ENCODE data around the gene CYTH4. TPM values are rescaled to one million over a fixed set of nuclear protein-coding genes. Genes with fewer than 3 reads are reported as not detected.

The CYTH4 gene
- total RNA-seq, 1 experiment from 2014 or later = not detected

DNA sequence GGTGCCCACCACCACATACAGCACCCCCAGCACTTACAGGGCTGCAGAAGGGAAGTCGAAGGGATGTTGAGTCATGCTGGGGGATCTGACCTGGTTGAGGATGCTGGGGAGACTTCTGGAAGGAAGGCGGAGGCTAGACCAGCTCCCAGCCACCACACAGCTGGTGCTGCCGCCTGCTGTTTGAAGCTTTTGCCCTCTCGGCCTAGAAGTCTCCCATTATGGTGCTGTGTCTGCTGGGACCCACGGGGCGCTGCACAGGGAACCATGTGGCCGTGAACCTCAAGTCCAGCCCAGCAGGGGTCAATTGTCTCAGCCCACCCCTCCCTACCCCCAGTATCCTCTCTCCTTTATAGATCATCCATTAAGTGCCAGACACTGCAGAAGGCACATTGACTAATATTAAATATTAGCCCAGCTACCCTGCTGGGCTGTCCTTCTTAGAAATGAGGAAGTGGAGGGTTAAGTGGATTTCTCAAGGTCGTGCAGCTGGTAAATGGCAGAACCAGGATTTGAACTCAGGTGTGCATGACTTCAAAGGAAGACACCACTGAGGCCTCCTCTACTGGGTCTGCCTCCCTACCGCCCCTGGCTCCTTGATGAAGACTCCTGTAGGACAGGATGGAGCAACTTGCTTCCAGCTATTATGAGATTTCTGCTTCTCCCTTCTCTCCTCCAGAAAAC, 49.7 kb downstream of the CYTH4 start:
- intact Hi-C loops (cut with micrococcal nuclease) = no loop called here
- Mint-ChIP-seq H3K36me3 (ENCODE audit: insufficient read depth, unreplicated experiment) (peaks cover 6% of the 10 kb centered on the region), H3K27ac (ENCODE audit: low read depth, unreplicated experiment) (no peak overlapping the region), H3K9me3 (ENCODE audit: unreplicated experiment) (no peaks in the 10 kb centered on the region), H3K4me1 (ENCODE audit: insufficient read depth, unreplicated experiment) (peaks cover 40% of the 10 kb centered on the region), H3K27me3 (ENCODE audit: insufficient read depth, unreplicated experiment) (no peaks in the 10 kb centered on the region), H3K4me3 (ENCODE audit: unreplicated experiment) (no peak overlapping the region)
- ChIA-PET POLR2A (no interaction called here), CTCF (interaction anchor here (0.6 to 4.1 kb wide), 4 partner anchors 15 to 125 kb away, joined by 3 to 18 read pairs (median 4); no protein-coding TSS in a partner anchor)
- DNase-seq (ENCODE audit: unreplicated experiment) = no peak
- no TSS peak for BruUV-seq (replicated peaks)
- TF ChIP-seq, protein P1, sequence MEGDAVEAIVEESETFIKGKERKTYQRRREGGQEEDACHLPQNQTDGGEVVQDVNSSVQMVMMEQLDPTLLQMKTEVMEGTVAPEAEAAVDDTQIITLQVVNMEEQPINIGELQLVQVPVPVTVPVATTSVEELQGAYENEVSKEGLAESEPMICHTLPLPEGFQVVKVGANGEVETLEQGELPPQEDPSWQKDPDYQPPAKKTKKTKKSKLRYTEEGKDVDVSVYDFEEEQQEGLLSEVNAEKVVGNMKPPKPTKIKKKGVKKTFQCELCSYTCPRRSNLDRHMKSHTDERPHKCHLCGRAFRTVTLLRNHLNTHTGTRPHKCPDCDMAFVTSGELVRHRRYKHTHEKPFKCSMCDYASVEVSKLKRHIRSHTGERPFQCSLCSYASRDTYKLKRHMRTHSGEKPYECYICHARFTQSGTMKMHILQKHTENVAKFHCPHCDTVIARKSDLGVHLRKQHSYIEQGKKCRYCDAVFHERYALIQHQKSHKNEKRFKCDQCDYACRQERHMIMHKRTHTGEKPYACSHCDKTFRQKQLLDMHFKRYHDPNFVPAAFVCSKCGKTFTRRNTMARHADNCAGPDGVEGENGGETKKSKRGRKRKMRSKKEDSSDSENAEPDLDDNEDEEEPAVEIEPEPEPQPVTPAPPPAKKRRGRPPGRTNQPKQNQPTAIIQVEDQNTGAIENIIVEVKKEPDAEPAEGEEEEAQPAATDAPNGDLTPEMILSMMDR (IDR thresholded peaks at IDR 0.05; ENCODE audit: unreplicated experiment) = no peak

DNA sequence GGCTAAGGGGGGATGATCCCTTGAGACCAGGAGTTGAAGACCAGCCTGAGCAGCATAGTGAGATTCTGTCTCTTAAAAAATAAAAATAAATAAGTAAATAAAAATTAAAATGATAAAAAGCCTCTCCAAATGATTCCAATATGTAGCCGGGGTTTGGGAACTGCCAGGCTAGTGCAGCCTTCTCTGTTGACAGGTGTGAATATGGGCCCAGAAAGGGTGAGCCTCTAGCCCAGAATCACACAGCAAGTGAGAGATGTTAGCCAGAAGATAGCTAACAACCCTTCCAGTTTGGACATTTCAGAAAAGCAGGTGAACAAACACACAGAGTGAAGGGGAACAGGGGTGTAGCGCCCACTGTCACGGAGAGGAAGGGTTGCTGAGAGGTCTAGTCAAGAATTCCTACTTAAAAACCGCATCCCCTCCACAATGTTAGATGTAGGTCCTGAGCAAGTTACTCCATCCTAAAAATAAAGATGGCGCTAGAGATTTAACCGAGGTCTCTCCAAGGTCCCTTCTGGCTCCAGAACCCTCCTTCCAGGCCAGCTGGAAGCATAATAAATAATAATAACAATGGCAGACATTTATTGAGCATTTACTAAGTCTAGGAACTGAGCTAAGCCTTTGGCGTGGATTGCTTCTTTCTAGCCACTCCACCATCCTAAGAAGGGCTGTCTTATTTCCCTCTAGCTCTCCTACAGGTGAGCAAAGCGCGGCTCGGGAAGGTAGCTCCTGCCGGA, 51.6 kb downstream of the CYTH4 start:
- Mint-ChIP-seq H3K36me3 (ENCODE audit: insufficient read depth, unreplicated experiment) (no peaks in the 10 kb centered on the region), H3K4me3 (ENCODE audit: unreplicated experiment) (no peak overlapping the region), H3K9me3 (ENCODE audit: unreplicated experiment) (no peaks in the 10 kb centered on the region), H3K27me3 (ENCODE audit: insufficient read depth, unreplicated experiment) (no peaks in the 10 kb centered on the region), H3K4me1 (ENCODE audit: insufficient read depth, unreplicated experiment) (peaks cover 41% of the 10 kb centered on the region), H3K27ac (ENCODE audit: low read depth, unreplicated experiment) (no peak overlapping the region)
- intact Hi-C loops (cut with micrococcal nuclease) = no loop called here
- no peak for DNase-seq (ENCODE audit: unreplicated experiment)
- ChIA-PET POLR2A (no interaction called here), CTCF (interaction anchor here (0.9 to 1.3 kb wide), 4 partner anchors 17 to 273 kb away, joined by 3 to 5 read pairs (median 4); no protein-coding TSS in a partner anchor)
- BruUV-seq (replicated peaks) = no TSS peak
- TF ChIP-seq, protein P1 (IDR thresholded peaks at IDR 0.05; ENCODE audit: unreplicated experiment) = no peak

DNA sequence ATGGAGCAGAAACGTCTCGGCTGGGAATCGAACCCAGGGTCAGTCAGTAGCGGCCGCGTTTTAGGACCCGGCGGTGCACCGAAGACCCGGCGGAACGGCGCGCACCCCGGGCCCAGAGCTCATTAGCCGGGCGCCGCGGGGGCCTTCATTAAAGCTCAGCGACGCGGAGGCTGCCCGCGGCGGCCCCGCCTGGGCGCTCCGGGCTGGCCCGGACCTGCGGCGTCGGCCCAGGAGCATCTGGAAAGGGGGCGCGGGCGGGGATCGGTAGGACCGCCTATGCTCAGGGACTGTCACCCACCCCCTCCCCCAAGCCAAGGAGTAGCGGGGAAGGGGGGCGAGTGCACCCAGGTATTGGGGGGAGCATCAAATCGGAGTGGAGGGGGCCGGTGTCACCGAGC, 52.2 kb downstream of the CYTH4 start:
- ChIA-PET CTCF (interaction anchor here (0.9 to 1.3 kb wide), 4 partner anchors 18 to 272 kb away, joined by 3 to 5 read pairs (median 4); no protein-coding TSS in a partner anchor), POLR2A (no interaction called here)
- no peaks in the 10 kb centered on the region for H3K36me3 Mint-ChIP-seq (ENCODE audit: insufficient read depth, unreplicated experiment)
- TF ChIP-seq, protein P1 (IDR thresholded peaks at IDR 0.05; ENCODE audit: unreplicated experiment) = no peak
- no peaks in the 10 kb centered on the region for H3K27me3 Mint-ChIP-seq (ENCODE audit: insufficient read depth, unreplicated experiment)
- intact Hi-C loops (cut with micrococcal nuclease) = no loop called here
- peaks cover 35% of the 10 kb centered on the region for H3K4me1 Mint-ChIP-seq (ENCODE audit: insufficient read depth, unreplicated experiment)
- BruUV-seq (replicated peaks) = no TSS peak
- no peak overlapping the region for H3K4me3 Mint-ChIP-seq (ENCODE audit: unreplicated experiment)
- H3K27ac Mint-ChIP-seq (ENCODE audit: low read depth, unreplicated experiment) = no peak overlapping the region
- no peaks in the 10 kb centered on the region for H3K9me3 Mint-ChIP-seq (ENCODE audit: unreplicated experiment)
- DNase-seq (ENCODE audit: unreplicated experiment) = no peak
